H1 (cell line): Measurements from ENCODE around the gene MRPS31.

Experiments used
- BRCA1 ChIP-seq: IDR thresholded peaks from 2 replicates; pipeline ENCODE4 v1.6.1; 2012; ENCODE audit warnings: low read depth, low read length, improper control_type of control experiment
- CHD2 ChIP-seq: IDR thresholded peaks from 2 replicates; pipeline ENCODE4 v1.6.1; 2012; ENCODE audit warnings: low read length, improper control_type of control experiment
- EP300 ChIP-seq, 2 experiments: IDR thresholded peaks; 1 replicate in 1 of 2; 2 replicates in 1 of 2; pipeline ENCODE4 v1.6.1; 2011 to 2012; ENCODE audit warnings: low read depth in 2 of 2, low read length in 2 of 2, mild to moderate bottlenecking in 2 of 2, borderline replicate concordance in 1 of 2, inconsistent platforms in 1 of 2, moderate library complexity in 1 of 2
- EZH2 ChIP-seq: fragments of 200-600 bp; sonication (generic); IDR thresholded peaks from 2 replicates; pipeline ENCODE4 v1.7.1; 2012; ENCODE audit warnings: low read depth, mild to moderate bottlenecking, moderate library complexity, low read length, inconsistent platforms; ENCODE audit not compliant: severe bottlenecking
- GABPA ChIP-seq: IDR thresholded peaks from 2 replicates; pipeline ENCODE4 v1.6.1; 2011; ENCODE audit warnings: mild to moderate bottlenecking, low read length, moderate library complexity, borderline replicate concordance; ENCODE audit not compliant: insufficient read depth
- HDAC6 ChIP-seq: IDR thresholded peaks from one replicate; pipeline ENCODE4 v1.7.1; 2012; ENCODE audit warnings: low read depth, mild to moderate bottlenecking, inconsistent platforms, low read length, moderate library complexity
- POLR2A ChIP-seq, 2 experiments: IDR thresholded peaks; 1 replicate in 1 of 2; 2 replicates in 1 of 2; pipeline ENCODE4 v1.6.1; 2011; ENCODE audit warnings: low read depth in 2 of 2, low read length in 2 of 2, mild to moderate bottlenecking in 2 of 2; ENCODE audit errors: control extremely low read depth in 1 of 2
- RAD21 ChIP-seq, 2 experiments: IDR thresholded peaks in 1 of 2; conservative IDR thresholded peaks in 1 of 2; 2 replicates each; pipeline ENCODE4 v1.6.1; 2011; ENCODE audit warnings: low read depth in 2 of 2, low read length in 2 of 2, improper control_type of control experiment in 1 of 2, inconsistent platforms in 1 of 2, mild to moderate bottlenecking in 1 of 2, moderate library complexity in 1 of 2
- RFX5 ChIP-seq: IDR thresholded peaks from 2 replicates; pipeline ENCODE4 v1.6.1; 2011; ENCODE audit warnings: low read depth, low read length, improper control_type of control experiment, borderline replicate concordance
- SIN3A ChIP-seq, 2 experiments: IDR thresholded peaks in 1 of 2; conservative IDR thresholded peaks in 1 of 2; 2 replicates each; pipeline ENCODE4 v1.6.1; 2011 to 2012; ENCODE audit warnings: low read length in 2 of 2, improper control_type of control experiment in 1 of 2, low read depth in 1 of 2, mild to moderate bottlenecking in 1 of 2
- TAF1 ChIP-seq: IDR thresholded peaks from 2 replicates; pipeline ENCODE4 v1.6.1; 2011; ENCODE audit warnings: mild to moderate bottlenecking, low read depth, low read length
- ZNF274 ChIP-seq: IDR thresholded peaks from 2 replicates; pipeline ENCODE4 v1.7.0; 2012; ENCODE audit warnings: low read length, borderline replicate concordance; ENCODE audit errors: extremely low read depth

GRCh38 chr13:40812102-40812501, 41.1 kb upstream of the MRPS31 start:
- TF ChIP-seq TAF1 (no peak), HDAC6 (no peak), RAD21 (IDR thresholded peaks at IDR 0.05 in 1 of 2, conservative IDR thresholded peaks at IDR 0.05 in 1 of 2; ENCODE audit: low read depth in 2 of 2, low read length in 2 of 2) (no peak), ZNF274 (no peak), SIN3A (conservative IDR thresholded peaks at IDR 0.05 in 1 of 2, IDR thresholded peaks at IDR 0.05 in 1 of 2; ENCODE audit: low read depth in 1 of 2, low read length in 2 of 2) (no peak), CHD2 (no peak), POLR2A (IDR thresholded peaks at IDR 0.05; ENCODE audit: control extremely low read depth in 1 of 2, low read depth in 2 of 2, low read length in 2 of 2) (no peak), GABPA (no peak), BRCA1 (no peak), RFX5 (no peak), EP300 (IDR thresholded peaks at IDR 0.05; ENCODE audit: borderline replicate concordance in 1 of 2, low read depth in 2 of 2, low read length in 2 of 2) (no peak), EZH2 (no peak)
